Chondrocyte (in vitro differentiated cells): ENCODE data around the gene FHL2. TPM values are rescaled to one million over a fixed set of nuclear protein-coding genes. Genes with fewer than 3 reads are reported as not detected.

ENCODE experiments used
- DNase-seq: peaks from one replicate; pipeline ENCODE4 v3.0.0; 2021; ENCODE audit warnings: mixed read lengths, low spot score
- H3K27ac Mint-ChIP-seq: one replicate; pipeline ENCODE4 v1.8.0; 2021; ENCODE audit warnings: mild to moderate bottlenecking, moderate library complexity, mixed read lengths; ENCODE audit not compliant: unreplicated experiment
- H3K27me3 Mint-ChIP-seq: 2 replicates; pipeline ENCODE4 v1.8.0; 2021; ENCODE audit warnings: low read depth, mixed read lengths
- H3K36me3 Mint-ChIP-seq: 2 replicates; pipeline ENCODE4 v1.8.0; 2021; ENCODE audit warnings: low read depth, mixed read lengths
- H3K4me1 Mint-ChIP-seq: 2 replicates; pipeline ENCODE4 v1.8.0; 2021; ENCODE audit warnings: low read depth, mild to moderate bottlenecking, mixed read lengths
- H3K4me3 Mint-ChIP-seq: one replicate; pipeline ENCODE4 v1.8.0; 2021; ENCODE audit warnings: mild to moderate bottlenecking, moderate library complexity, mixed read lengths; ENCODE audit not compliant: unreplicated experiment
- H3K9me3 Mint-ChIP-seq: 2 replicates; pipeline ENCODE4 v1.8.0; 2021; ENCODE audit warnings: low read depth, mixed read lengths
- CTCF ChIP-seq: fragments of 200-600 bp; sonication (generic); IDR thresholded peaks from 2 replicates; pipeline ENCODE4 v1.5.0; 2021; ENCODE audit warnings: antibody characterized with exemption, mild to moderate bottlenecking, moderate library complexity
- total RNA-seq: library from RNA; stranded (reverse); gene quantifications from 3 replicates; pipeline ENCODE4 v1.2.1, GENCODE V29; 2021

FHL2 gene
- total RNA-seq, 1 donor from 2014 or later, result 104 TPM

DNA sequence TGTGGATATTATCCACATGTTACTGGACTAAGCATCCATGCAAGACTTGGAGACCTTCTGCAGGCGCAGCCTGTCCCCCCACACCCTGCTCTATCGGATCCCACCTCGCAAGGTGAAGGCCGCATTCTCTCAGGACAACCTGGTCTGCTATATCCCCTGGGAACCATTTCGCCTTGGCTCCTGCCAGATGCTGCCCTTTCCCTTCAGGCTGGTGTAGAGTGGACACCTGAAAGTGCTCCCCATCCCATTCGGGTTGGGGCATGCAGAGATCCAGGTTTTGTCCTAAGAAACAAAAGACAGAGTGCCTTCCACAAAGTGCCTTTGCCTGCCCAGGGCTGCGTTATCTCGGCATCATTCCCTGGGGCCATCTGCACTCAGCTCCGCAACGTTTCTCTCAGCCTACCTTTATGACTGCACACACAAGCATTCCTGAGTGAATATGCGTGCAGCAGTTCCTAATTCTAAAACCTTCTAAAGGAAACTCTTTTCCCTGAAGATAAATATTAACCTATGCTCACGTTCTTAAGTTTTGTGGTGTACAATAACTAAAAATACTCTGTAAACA is 20.5 kb downstream of the FHL2 start:
- TF ChIP-seq CTCF, result no peak
- peaks cover 87% of the 10 kb centered on the region for H3K4me1 Mint-ChIP-seq
- peak overlapping the region; percentile 22 for H3K27ac Mint-ChIP-seq

DNA sequence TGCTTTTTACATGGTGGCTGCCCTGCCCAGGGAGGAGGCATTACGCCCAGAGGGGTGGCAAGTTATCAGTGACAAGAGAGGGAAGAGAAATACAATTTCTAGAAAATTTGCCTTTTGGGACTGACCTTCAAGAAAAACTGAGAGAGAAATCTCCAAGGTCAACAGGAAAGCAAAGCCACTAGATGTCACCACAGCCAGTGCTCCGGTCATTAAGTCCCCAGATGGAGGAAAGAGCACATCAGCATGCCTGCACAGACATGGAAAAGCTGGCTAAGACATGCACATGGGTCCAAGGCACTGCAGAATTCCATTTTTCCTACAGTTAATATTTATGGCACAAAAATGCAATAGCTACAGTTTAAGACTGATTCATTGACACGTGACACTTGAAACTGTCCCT is 21.0 kb downstream of the FHL2 start:
- H3K4me1 Mint-ChIP-seq, result peaks cover 92% of the 10 kb centered on the region
- peak; percentile 61 for TF ChIP-seq CTCF
- no peaks in the 10 kb centered on the region for H3K27me3 Mint-ChIP-seq
- H3K36me3 Mint-ChIP-seq, result peaks cover 43% of the 10 kb centered on the region
- no peaks in the 10 kb centered on the region for H3K9me3 Mint-ChIP-seq
- peak overlapping the region; percentile 27 for H3K27ac Mint-ChIP-seq
- no peak overlapping the region for H3K4me3 Mint-ChIP-seq
- no peak for DNase-seq

More for the DNA sequence above, 20.5 kb downstream of the FHL2 start:
- Mint-ChIP-seq H3K9me3 (no peaks in the 10 kb centered on the region), H3K27me3 (no peaks in the 10 kb centered on the region), H3K4me3 (no peak overlapping the region), H3K36me3 (peaks cover 43% of the 10 kb centered on the region)
- DNase-seq, result peak; percentile 55

DNA sequence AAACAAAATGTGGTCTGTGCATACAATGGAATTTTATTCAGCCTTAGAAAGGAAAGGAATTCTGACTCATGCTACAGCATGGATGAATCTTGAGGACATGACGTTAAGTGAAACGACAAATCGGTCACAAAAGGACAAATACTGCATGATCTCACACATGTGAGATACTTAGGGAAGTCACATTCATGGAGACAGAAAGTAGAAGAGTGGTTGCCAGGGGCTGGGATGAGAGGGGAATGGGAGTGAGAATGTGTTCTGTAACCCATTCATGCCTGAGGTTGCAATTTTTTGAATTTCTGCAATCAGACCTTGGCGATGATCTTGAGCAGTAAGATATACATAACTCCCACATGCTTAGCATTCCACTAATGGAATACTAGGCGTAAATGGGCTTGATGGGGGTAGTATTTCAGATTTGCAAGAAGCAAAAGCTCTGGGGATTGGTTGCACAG is 22.0 kb downstream of the FHL2 start:
- Mint-ChIP-seq H3K9me3 (no peaks in the 10 kb centered on the region), H3K27ac (peak overlapping the region; percentile 70), H3K4me3 (no peak overlapping the region), H3K36me3 (peaks cover 44% of the 10 kb centered on the region), H3K4me1 (peaks cover 92% of the 10 kb centered on the region), H3K27me3 (no peaks in the 10 kb centered on the region)
- no peak for TF ChIP-seq CTCF
- no peak for DNase-seq

DNA sequence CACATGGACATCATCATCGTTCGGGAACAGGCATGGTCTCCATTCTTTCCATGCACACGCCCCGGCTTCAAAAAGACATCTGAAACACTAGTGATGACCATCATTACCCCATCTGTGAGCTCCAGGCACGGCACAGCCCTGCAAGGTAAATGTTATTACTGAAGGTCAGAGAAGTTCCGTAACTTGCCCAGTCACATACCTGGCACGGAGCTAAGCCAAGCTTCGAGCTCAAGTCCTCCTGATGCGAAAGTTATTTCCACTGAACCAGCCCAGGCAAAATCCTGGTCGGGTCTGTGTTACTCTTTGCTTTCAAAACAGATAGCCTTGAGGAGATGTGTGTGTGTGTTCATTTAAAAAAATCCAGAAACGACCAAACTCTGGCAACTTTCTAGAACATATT is 22.8 kb downstream of the FHL2 start:
- peak; percentile 32 for DNase-seq
- Mint-ChIP-seq H3K4me1 (peaks cover 92% of the 10 kb centered on the region), H3K9me3 (no peaks in the 10 kb centered on the region), H3K27me3 (no peaks in the 10 kb centered on the region), H3K27ac (peak overlapping the region; percentile 70), H3K4me3 (no peak overlapping the region), H3K36me3 (peaks cover 43% of the 10 kb centered on the region)
- no peak for TF ChIP-seq CTCF

- Mint-ChIP-seq H3K4me3 (no peak overlapping the region), H3K27me3 (no peaks in the 10 kb centered on the region), H3K4me1 (peaks cover 89% of the 10 kb centered on the region), H3K9me3 (no peaks in the 10 kb centered on the region), H3K27ac (peak overlapping the region; percentile 24), H3K36me3 (peaks cover 44% of the 10 kb centered on the region)
- no peak for TF ChIP-seq CTCF
- DNase-seq, result peak; percentile 14
Measured at GRCh38 chr2:105375001-105375561, 23.8 kb downstream of the FHL2 start.
